Fibroblast of lung (primary cell): Measurements from ENCODE around the gene ALAS1. TPM values are rescaled to one million over a fixed set of nuclear protein-coding genes. Genes with fewer than 3 reads are reported as not detected.

ENCODE experiments used
- DNase-seq, 2 donors: peaks; one replicate each; pipeline versions ENCODE4 v3.0.0 to v3.0.0-alpha.2; 2010; ENCODE audit warnings: low read depth in 2 of 2
- H2AFZ ChIP-seq: 2 replicates; pipeline ENCODE4 v1.5.1; 2012; ENCODE audit warnings: low read length, control low read depth, inconsistent platforms
- H3K27ac ChIP-seq: 2 replicates; pipeline ENCODE4 v1.5.1; 2011; ENCODE audit warnings: low read length, control low read depth; ENCODE audit not compliant: insufficient read depth
- H3K27me3 ChIP-seq: 2 replicates; pipeline ENCODE4 v1.5.1; 2011; ENCODE audit warnings: mild to moderate bottlenecking, low read length; ENCODE audit not compliant: control insufficient read depth, insufficient read depth
- H3K36me3 ChIP-seq: 2 replicates; pipeline ENCODE4 v1.5.1; 2011; ENCODE audit warnings: low read length; ENCODE audit not compliant: control insufficient read depth, insufficient read depth
- H3K4me1 ChIP-seq: 2 replicates; pipeline ENCODE4 v1.5.1; 2011; ENCODE audit warnings: low read length; ENCODE audit not compliant: control insufficient read depth, insufficient read depth; ENCODE audit errors: extremely low read depth
- H3K4me2 ChIP-seq: 2 replicates; pipeline ENCODE4 v1.5.1; 2011; ENCODE audit warnings: low read length, control low read depth; ENCODE audit not compliant: insufficient read depth; ENCODE audit errors: extremely low read depth
- H3K4me3 ChIP-seq, 4 experiments: fragments of 200-600 bp in 1 of 4; sonication (generic) in 1 of 4; replicated peaks in 1 of 4; 2 replicates each; pipeline ENCODE4 v1.5.1; 2011 to 2016; ENCODE audit warnings: low read length in 4 of 4, low read depth in 3 of 4, mild to moderate bottlenecking in 3 of 4, control low read depth in 2 of 4, inconsistent platforms in 1 of 4, mixed read lengths in 1 of 4; ENCODE audit not compliant: insufficient read depth in 1 of 4; ENCODE audit errors: control extremely low read depth in 1 of 4
- H3K79me2 ChIP-seq: 2 replicates; pipeline ENCODE4 v1.5.1; 2012; ENCODE audit warnings: mild to moderate bottlenecking, low read length, inconsistent platforms; ENCODE audit not compliant: control insufficient read depth, insufficient read depth
- H3K9ac ChIP-seq: 2 replicates; pipeline ENCODE4 v1.5.1; 2011; ENCODE audit warnings: mild to moderate bottlenecking, low read length, control low read depth; ENCODE audit not compliant: insufficient read depth
- H3K9me3 ChIP-seq: 2 replicates; pipeline ENCODE4 v1.5.1; 2012; ENCODE audit warnings: low read depth, low read length; ENCODE audit not compliant: control insufficient read depth, insufficient read depth
- H4K20me1 ChIP-seq: 2 replicates; pipeline ENCODE4 v1.5.1; 2011; ENCODE audit warnings: low read length; ENCODE audit not compliant: control insufficient read depth, insufficient read depth; ENCODE audit errors: extremely low read depth
- EZH2 ChIP-seq: IDR thresholded peaks from 2 replicates; pipeline ENCODE4 v1.5.1; 2012; ENCODE audit warnings: low read length, control low read depth, mild to moderate bottlenecking; ENCODE audit errors: missing control alignments
- polyA plus RNA-seq, 2 donors: library from polyadenylated mRNA; depleted of rRNA in 1 of 2; stranded (reverse) in 1 of 2; unstranded in 1 of 2; fragments of >200 nt; gene quantifications; 2 replicates each; pipeline ENCODE4 v1.2.1, GENCODE V29; 2011 to 2012; ENCODE audit warnings: missing spikeins in 1 of 2
- total RNA-seq: library from RNA; depleted of rRNA; stranded (reverse); fragments of >200 nt; gene quantifications from 2 replicates; pipeline ENCODE4 v1.2.1, GENCODE V29; 2014
- TF ChIP-seq, protein P1 (sequence below), 2 donors: IDR thresholded peaks in 1 of 2; conservative IDR thresholded peaks in 1 of 2; 1 replicate in 1 of 2; 2 replicates in 1 of 2; pipeline ENCODE4 v1.5.1; 2011 to 2012; ENCODE audit warnings: low read length in 2 of 2, control low read depth in 1 of 2, inconsistent platforms in 1 of 2, low read depth in 1 of 2, mild to moderate bottlenecking in 1 of 2

Gene ALAS1
- total and polyA plus RNA-seq, 2 donors (not counting 1 experiment from before 2014, with no cell fraction given): 60.9 to 61.8 TPM

DNA sequence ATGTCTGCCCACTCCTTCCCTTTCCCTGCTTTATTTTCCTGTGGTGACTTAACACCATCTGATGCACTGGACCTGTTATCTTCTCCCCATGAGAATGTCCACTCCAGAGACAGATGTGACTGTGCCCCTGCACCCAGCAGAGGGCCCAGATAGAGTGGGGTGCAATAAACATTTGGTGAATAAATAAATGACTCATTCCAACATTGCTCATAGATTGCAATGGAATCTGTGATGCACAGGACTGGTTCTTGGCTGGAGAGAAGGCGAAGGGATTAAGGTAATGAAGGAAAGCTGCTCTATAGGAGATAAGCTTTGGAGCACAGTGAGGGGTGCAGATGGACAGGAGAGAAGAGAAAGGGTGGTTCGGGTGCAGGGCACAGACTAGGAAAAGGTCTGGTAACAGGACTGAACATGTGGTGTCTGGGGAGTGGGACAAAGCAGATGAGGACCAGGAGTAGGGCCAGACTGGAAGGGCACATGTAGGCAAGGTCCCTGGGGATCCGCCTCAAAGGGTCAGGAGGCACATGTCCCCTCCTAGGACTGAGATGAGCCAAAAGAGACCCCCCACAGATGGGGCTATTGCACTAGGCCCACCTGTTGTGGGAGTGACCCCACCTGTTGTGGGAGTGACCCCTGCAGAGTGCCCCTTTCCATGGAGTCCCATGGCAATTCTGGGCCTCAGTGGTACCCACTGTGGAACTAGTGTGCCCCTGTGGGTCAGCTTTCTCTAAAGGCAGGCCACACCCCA lies 26.3 kb upstream of the ALAS1 start:
- peak; percentile 50 to 72 for DNase-seq
- no peak overlapping the region for H3K4me3 ChIP-seq
- H4K20me1 ChIP-seq: no peaks in the 10 kb centered on the region
- peaks cover 3% of the 10 kb centered on the region for H3K27me3 ChIP-seq
- H3K36me3 ChIP-seq: no peaks in the 10 kb centered on the region
- H3K4me1 ChIP-seq: peaks cover 8% of the 10 kb centered on the region
- TF ChIP-seq, protein P1, sequence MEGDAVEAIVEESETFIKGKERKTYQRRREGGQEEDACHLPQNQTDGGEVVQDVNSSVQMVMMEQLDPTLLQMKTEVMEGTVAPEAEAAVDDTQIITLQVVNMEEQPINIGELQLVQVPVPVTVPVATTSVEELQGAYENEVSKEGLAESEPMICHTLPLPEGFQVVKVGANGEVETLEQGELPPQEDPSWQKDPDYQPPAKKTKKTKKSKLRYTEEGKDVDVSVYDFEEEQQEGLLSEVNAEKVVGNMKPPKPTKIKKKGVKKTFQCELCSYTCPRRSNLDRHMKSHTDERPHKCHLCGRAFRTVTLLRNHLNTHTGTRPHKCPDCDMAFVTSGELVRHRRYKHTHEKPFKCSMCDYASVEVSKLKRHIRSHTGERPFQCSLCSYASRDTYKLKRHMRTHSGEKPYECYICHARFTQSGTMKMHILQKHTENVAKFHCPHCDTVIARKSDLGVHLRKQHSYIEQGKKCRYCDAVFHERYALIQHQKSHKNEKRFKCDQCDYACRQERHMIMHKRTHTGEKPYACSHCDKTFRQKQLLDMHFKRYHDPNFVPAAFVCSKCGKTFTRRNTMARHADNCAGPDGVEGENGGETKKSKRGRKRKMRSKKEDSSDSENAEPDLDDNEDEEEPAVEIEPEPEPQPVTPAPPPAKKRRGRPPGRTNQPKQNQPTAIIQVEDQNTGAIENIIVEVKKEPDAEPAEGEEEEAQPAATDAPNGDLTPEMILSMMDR (conservative IDR thresholded peaks at IDR 0.05 in 1 of 2, IDR thresholded peaks at IDR 0.05 in 1 of 2; ENCODE audit: low read depth in 1 of 2, low read length in 2 of 2): peak; percentile 18 to 26
- TF ChIP-seq EZH2: no peak
- no peak overlapping the region for H2AFZ ChIP-seq
- no peak overlapping the region for H3K9ac ChIP-seq
- H3K4me2 ChIP-seq: no peak overlapping the region
- H3K27ac ChIP-seq: no peak overlapping the region
- H3K9me3 ChIP-seq: no peaks in the 10 kb centered on the region
- no peaks in the 10 kb centered on the region for H3K79me2 ChIP-seq

DNA sequence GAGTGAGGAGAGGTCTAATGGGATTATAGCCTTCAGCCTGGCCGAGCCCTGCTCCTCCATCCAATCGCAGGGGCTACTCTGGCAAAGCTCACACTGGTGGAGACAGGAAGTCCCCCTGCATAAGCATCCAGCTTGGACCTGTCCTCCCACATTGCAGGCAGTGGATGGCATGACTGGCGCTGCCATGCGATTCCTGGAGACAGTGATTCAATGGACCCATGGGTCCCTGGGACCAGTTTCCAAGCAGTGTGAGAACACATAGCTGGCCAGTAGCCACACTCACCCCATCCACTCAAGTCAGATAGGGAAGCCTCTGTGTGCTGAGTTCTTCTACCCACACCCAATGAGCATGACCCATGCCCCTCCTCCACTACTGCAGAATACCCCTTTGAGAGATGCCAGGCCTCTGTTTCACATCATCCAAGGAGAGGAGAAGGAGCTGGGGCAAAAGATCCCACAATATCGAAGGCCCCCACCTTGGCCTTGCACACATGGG lies 25.6 kb upstream of the ALAS1 start:
- Histone ChIP-seq H4K20me1 (no peaks in the 10 kb centered on the region), H3K9me3 (no peaks in the 10 kb centered on the region), H3K4me2 (no peak overlapping the region), H2AFZ (no peak overlapping the region), H3K4me3 (no peak overlapping the region), H3K27ac (no peak overlapping the region), H3K27me3 (peaks cover 3% of the 10 kb centered on the region), H3K36me3 (no peaks in the 10 kb centered on the region), H3K9ac (no peak overlapping the region), H3K79me2 (no peaks in the 10 kb centered on the region), H3K4me1 (peaks cover 9% of the 10 kb centered on the region)
- no peak for DNase-seq
- TF ChIP-seq, protein P1 (conservative IDR thresholded peaks at IDR 0.05 in 1 of 2, IDR thresholded peaks at IDR 0.05 in 1 of 2; ENCODE audit: low read depth in 1 of 2, low read length in 2 of 2): no peak
- TF ChIP-seq EZH2: no peak

DNA sequence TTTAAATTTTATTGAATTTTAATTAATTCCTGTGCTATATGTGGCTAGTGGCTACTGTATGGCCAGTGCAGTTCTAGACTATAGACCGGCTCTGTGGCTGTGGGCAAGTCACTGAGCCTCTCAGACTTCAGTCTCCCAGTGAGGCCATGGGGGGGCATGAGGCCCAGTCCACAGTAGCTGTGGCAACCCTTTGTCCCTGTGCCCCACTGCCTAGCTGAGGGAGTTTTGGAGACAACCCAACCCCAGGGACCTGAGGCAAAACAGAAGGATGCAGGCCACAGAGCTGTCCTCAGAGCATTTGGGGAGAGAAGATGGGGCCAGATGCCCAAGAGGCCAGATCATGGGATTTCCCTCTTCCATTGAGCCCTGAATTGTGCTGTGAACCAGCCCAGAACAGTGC lies 24.9 kb upstream of the ALAS1 start:
- Histone ChIP-seq H3K9me3 (no peaks in the 10 kb centered on the region), H3K79me2 (no peaks in the 10 kb centered on the region), H2AFZ (no peak overlapping the region), H3K27ac (no peak overlapping the region), H3K9ac (no peak overlapping the region), H3K4me2 (no peak overlapping the region), H3K4me1 (peaks cover 9% of the 10 kb centered on the region), H3K36me3 (no peaks in the 10 kb centered on the region), H3K4me3 (no peak overlapping the region), H3K27me3 (no peaks in the 10 kb centered on the region), H4K20me1 (no peaks in the 10 kb centered on the region)
- TF ChIP-seq, protein P1 (conservative IDR thresholded peaks at IDR 0.05 in 1 of 2, IDR thresholded peaks at IDR 0.05 in 1 of 2; ENCODE audit: low read depth in 1 of 2, low read length in 2 of 2): no peak
- TF ChIP-seq EZH2: no peak
- DNase-seq: no peak
